Thyroid gland (tissue), 4 donors: ENCODE results near the gene SLC43A3.

ENCODE experiments used
- CTCF ChIP-seq, 6 experiments: fragments of 200-600 bp in 3 of 6; fragments of 450-650 bp in 3 of 6; sonication (generic) in 3 of 6; IDR thresholded peaks; one replicate each; pipeline ENCODE4 v1.5.1; 2016 to 2019; ENCODE audit warnings: antibody characterized with exemption in 6 of 6, mild to moderate bottlenecking in 2 of 6, inconsistent platforms in 1 of 6, moderate library complexity in 1 of 6
- POLR2A ChIP-seq, 2 donors: fragments of 450-650 bp; IDR thresholded peaks; one replicate each; pipeline ENCODE4 v1.6.1; 2017; ENCODE audit warnings: antibody characterized with exemption in 2 of 2, mild to moderate bottlenecking in 2 of 2, moderate library complexity in 1 of 2

- TF ChIP-seq CTCF (IDR thresholded peaks at IDR 0.05): no peak
- TF ChIP-seq POLR2A (IDR thresholded peaks at IDR 0.05): no peak
These were observed 30.7 kb upstream of the SLC43A3 start for GRCh38 chr11:57457643-57458023.
